ENCODE results near the gene MED26.
A peak's percentile ranks its signal among the peaks of the same experiment; 100 is the strongest.
"Not testable (repeated sequence)": the region's sequence is repeated elsewhere in the genome, so short reads cannot be mapped to it uniquely, and the experiment has no call there.

The MED26 gene, protein sequence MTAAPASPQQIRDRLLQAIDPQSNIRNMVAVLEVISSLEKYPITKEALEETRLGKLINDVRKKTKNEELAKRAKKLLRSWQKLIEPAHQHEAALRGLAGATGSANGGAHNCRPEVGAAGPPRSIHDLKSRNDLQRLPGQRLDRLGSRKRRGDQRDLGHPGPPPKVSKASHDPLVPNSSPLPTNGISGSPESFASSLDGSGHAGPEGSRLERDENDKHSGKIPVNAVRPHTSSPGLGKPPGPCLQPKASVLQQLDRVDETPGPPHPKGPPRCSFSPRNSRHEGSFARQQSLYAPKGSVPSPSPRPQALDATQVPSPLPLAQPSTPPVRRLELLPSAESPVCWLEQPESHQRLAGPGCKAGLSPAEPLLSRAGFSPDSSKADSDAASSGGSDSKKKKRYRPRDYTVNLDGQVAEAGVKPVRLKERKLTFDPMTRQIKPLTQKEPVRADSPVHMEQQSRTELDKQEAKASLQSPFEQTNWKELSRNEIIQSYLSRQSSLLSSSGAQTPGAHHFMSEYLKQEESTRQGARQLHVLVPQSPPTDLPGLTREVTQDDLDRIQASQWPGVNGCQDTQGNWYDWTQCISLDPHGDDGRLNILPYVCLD

DNA sequence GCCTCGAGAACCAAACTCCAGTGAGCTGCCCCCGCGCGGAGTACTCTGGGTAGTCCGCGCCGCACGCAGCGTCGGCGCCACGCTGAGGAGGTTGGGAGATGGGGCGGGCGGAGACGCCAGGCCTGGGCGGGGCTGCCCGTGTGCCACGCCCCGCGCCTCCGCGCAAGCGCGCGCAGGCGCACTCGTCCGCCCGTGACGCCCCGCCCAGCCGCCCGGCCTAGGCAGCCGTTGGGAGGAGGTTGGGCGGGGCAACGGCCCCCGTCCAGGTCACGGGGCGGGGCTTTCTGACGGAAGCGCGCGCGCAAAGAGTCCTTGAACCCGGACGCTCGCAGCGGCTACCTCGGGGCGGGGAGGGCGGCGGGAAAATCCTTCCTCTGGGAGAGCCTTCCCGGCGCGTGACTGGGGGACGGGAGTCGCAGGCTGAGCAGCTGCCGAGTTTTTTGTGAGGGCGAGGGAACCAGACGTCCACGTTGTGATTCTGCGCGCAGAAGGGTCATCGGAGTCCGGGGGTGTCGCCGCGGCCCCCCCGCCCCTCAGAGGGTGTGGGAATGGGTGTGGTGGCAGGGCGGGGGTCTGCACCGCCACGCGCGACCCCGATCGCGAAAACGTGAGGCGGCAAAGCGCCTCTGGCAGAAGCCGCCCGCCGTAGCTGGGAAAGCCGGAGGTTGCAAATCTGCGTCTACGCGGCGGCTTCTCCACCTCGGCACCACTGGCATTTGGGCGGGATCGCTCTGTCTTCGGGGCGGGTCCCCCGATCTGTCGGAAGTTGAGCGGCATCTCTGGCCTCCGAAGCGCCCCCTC is at the start of gene MED26:
Gene MED26 (minus strand): TSS at position 22 of the 801 bp plus-strand sequence. CDS start 261 bp downstream, outside the sequence.
- peak; percentile 94 for DNase-seq (ENCODE audit: low spot score)

DNA sequence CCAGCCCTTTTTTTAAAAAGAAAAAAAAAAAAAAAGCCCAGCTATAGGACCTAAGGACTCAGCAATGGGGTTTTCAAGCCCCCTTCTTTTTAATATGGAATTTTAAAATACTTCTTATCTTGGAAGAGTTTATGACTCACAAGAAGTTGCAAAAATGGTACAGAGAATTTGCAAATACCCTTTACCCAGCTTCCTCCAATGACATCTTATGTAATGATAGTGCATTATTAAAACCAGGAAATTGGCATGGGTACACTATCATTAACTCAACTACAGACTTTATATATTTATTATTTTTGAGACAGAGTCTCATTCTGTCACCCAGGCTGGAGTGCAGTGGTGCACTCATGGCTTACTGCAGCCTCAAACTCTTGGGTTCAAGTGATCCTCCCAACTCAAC is 49.1 kb upstream of the MED26 start:
- no peak for DNase-seq (ENCODE audit: low spot score)

DNA sequence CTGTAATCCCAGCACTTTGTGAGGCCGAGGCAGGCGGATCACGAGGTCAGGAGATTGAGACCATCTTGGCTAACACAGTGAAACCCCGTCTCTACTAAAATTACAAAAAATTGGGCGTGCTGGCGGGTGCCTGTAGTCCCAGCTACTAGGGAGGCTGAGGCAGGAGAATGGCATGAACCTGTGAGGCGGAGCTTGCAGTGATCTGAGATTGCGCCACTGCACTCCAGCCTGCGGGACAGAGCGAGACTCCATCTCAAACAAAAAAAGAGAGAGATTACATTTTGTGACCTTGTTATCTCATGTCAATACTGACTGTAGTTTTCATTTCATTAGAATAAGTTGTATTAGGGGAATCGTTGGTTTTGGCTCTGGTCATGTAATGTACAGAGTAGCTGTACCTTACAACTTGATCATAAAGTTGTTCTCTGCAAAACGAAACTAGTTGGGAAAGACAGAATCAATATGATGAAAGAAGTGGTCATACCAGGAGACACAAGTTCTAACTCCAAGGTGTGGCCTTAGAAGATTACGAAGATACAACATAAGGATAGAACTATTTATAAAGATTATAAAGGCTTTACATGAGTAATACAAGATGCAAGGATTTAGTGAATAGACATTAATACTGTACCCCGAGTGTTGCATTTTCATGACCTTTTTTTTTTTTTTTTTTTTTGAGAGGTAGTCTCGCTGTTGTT is 48.2 kb upstream of the MED26 start:
- no peak for DNase-seq (ENCODE audit: low spot score)

DNA sequence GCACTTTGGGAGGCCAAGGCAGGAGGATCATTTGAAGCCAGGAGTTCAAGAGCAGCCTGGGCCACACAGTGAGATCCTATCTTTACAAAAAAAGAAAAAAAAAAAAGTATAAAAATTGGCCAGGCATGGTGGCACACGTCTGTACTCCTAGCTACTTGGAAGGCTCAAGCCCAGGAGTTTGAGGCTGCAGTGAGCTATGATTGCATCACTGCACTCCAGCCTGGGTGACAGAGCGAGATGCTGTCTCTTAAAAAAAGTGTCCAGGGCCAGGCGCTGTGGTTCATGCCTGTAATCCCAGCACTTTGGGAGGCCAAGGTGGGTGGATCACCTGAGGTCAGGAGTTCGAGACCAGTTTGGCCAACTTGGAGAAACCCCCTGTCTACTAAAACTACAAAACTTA is 45.8 kb upstream of the MED26 start:
- not testable (repeated sequence) for DNase-seq (ENCODE audit: low spot score)

DNA sequence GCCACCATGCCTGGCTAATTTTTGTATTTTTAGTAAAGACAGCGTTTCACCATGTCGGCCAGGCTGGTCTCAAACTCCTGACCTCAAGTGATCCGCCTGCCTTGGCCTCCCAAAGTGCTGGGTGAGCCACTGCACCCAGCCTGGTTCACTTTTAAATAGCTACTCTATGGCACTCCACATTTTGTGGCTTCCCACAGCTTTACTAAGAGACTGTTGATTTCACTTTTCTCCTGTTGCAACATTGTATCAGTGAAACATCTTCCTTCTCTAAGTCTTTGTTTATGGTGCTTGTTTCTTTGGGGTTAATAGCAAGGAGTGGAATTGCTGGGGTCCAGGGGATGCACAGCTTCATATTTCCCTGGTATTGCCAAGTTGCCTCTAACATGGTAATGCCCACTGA is 45.2 kb upstream of the MED26 start:
- DNase-seq (ENCODE audit: low spot score) = no peak

DNA sequence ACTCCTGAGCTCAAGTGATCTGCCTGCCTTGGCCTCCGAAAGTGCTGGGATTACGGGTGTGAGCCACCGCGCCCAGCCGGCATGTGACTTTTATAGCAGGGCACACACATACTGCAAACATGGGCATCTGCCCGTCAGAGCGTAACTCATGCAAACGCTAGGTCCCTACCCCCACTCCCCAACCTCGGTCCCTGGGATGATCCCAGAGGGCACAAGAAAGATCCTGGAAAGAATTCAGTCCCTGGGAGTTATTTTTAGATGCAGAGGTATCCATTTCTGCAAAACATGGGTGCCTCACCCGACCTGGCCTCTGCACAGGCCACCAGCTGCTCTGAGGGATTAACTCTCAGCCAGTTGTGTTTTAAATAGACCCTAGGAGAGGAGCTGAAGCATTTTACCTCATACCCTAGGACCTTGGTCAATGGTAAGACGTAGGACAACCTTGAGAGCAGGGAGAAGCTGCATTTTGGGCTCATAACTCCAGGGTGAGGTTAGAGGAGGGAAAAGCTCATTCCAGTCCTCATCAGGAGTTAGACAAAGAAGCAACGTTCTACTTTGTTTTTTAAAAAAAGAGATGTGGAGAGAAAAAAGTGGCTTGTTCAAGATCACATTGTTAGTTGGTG is 43.8 kb upstream of the MED26 start:
- DNase-seq (ENCODE audit: low spot score) = no peak

DNA sequence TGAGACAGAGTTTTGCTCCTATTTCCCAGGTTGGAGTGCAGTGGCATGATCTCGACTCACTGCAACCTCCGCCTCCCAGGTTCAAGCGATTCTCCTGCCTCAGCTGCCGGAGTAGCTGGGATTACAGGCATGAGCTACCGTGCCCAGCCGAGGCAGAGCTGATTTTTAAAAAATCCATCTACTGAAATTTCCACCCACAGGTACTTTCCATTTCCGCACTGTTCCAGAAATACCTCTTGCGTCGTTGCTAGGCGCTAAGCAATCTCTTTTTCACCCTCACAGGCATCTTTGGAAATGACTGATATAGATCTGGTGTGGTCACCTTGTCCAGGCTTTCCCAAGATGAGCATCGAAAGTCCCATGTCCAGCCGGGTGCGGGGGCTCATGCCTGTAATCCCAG is 42.3 kb upstream of the MED26 start:
- no peak for DNase-seq (ENCODE audit: low spot score)

DNA sequence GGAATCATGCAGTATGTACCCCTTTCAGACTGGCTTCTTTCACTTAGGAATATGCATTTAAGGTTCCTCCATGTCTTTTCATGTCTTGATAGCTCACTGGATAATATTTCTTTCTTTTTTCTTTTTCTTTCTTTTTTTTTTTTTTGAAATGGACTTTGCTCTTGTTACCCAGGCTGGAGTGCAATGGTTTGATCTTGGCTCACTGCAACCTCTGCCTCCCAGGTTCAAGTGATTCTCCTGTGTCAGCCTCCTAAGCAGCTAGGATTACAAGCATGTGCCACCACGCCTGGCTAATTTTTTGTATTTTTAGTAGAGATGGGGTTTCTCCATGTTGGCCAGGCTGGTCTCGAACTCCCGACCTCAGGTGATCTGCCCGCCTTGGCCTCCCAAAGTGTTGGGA is 40.7 kb upstream of the MED26 start:
- not testable (repeated sequence) for DNase-seq (ENCODE audit: low spot score)

DNA sequence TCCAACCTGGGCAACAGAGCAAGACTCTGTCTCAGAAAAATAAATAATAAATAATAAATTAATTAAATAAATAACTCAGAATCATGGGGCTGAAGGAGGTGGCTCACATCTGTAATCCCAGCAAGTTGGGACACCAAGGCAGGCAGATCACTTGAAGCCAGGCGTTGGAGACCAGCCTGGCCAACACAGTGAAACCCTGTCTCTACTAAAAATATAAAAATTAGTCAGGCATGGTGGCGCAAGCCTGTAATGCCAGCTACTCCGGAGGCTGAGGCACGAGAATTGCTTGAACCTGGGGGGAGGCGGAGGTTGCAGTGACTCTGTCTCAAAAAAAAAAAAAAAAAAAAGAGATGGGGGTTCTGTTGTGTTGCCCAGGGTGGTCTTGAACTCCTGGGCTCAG is 40.2 kb upstream of the MED26 start:
- DNase-seq (ENCODE audit: low spot score) = no peak

DNA sequence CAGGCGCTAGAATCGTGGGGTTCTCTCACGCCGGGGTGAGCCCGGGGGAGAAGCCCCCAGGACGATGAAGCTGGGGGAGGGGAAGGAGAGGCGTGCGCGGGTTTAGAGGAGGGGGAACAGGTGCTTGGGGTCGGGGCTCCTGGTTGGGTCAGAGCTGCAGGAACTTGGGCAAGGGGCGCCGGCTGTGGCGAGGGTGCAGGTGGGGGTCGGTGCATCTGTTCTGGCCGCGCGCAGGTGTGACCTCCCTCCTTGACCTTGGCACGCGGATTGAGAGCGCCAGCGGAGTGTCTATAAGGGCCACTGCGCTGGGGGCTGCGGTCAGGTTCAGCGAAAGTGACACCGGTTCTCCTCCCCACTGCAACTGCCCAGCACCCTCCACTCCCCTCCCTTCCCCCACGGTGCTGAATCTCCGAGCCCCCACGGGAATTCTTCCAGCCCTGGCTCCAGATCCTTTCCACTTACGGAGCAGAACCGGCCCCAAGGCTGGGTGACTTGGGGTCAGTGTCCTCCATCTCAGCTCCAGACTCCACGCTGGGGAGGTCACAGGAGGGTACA is 33.6 kb upstream of the MED26 start:
- DNase-seq (ENCODE audit: low spot score) = peak; percentile 81

DNA sequence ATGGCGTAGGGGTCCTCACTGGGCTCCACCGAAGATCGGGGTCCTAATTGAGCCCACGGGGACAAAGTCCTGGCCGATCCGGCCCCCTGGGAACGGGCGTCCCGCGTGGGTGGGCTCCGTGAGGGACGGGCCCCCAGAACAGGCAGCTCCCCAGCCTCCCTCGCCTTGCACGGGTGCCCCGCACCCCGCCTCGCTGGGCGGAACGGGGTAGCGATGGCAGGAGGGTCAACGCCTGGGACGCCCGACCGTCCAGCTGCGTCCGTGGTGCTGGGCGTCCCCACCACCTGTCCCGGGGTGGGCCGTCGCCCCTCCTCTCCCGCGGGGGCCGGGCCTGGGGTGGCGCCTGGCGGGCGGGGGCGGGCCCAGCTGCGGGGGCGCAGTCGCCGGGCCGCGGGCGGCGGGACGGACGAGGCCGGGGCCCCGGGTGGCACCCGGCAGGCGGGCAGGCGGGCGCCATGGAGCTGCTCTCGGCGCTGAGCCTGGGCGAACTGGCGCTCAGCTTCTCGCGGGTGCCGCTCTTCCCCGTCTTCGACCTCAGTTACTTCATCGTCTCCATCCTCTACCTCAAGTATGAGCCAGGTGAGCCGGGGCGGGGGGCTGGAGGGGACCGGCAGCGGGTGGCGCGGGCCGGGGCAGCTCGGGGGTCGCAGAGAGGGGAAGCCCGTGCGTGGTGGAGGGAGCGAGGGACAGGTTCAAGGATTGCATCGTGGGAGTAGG is 32.9 kb upstream of the MED26 start, which contains the start of gene TMEM38A:
Gene TMEM38A (plus strand): TSS at position 377 of the 717 bp plus-strand sequence. CDS start 79 bp downstream, at position 456.
- peak; percentile 62 for DNase-seq (ENCODE audit: low spot score)

DNA sequence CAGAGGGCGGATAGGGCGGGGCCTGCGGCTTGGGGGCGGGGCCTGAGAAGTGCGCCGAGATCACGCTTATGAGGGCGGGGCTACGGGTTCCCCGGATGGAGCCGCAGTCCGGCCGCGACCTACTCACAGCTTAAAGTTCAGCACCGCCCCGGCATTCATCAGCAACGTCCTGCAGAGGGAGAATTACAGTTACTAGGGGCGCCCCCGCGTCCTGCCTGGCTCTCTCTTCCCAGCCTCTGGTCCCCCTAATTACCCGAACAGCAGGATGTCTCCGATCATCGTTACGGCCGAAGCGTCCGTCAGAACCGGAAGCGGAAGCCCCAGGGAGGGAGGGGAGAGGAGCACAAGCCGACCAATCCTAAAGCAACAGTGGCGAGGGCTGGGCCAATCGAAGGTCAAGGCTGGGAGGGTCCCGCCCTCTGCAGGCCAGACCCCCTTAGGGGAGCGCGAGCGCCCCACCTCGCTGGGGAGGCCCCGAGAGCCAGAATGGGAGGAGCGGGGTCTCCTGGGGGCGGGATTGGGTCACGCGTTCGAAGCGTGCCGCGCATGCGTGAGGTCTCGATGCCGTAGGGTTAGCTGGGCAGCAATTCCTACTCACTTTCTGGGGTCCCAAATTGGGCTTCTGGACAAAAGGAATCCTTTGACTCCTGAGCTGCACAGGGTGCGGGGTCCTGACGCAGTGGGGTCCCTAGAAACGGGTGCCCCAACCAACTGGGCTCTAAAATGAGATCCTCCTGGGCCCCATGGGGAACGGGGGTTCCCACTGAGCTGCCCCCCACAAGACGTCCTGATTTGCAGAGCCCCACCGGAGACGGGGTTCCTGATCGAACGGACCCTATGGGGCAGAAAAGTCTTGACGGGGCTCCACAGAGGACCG is 32.1 kb upstream of the MED26 start, which contains the start of gene SMIM7:
Gene SMIM7 (minus strand): TSS at position 313 of the 877 bp plus-strand sequence. CDS start 34 bp downstream, at position 279.
- DNase-seq (ENCODE audit: low spot score) = peak; percentile 99

DNA sequence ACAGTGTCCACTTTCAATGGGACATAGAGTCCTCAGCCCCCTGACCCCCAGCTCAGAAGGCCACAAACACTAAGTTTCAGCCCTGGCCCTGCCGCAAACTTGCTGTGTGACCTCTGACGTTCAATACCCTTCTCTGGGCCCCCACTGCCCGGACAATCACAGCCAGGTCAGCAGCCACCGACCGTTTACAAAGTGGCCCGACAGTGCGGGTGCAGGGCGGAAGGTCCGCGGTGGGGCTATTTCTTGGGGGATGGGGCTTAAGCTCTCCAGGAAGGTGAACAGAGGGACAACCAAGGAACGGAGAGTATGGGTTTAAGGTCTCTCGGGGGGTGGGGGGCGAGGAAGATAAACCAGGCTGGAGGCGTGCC is 31.4 kb upstream of the MED26 start:
- DNase-seq (ENCODE audit: low spot score) = no peak

DNA sequence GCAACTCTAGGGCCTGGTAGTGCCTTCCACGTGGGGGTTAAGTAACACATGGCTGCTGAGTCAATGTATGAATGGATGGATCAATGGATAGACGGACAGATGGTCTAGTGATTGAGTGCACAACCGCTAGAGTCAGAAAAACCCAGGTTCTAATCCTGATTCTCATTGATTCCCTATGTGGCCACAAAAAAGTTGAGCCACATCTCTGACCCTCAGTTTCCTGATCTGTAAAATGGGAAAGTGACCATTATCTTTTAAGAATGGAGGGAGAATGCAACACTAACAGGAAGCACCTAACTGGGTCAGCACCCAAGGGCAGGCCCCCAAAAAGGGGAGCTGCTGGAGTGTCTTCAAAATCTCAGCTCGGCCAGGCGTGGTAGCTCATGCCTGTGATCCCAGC is 29.4 kb upstream of the MED26 start:
- no peak for DNase-seq (ENCODE audit: low spot score)

DNA sequence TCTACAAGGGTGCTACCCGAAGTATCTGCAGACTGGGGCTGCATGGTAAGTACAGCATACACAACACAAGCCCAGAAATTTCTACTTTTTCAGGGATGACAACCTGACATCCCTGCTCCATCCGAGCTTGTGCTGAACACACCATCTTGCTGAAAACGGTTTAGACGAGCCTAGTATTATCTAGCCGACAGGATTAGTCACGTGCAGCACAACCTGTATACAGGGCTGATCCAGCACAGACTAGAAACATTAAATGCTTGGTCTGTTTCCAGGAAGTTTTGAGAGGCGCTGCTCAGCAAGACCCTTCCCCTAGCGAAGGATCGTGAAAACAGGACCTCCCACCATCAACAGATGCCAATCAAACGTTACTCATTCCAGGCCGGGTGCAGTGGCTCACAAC is 27.7 kb upstream of the MED26 start:
- DNase-seq (ENCODE audit: low spot score) = no peak

DNA sequence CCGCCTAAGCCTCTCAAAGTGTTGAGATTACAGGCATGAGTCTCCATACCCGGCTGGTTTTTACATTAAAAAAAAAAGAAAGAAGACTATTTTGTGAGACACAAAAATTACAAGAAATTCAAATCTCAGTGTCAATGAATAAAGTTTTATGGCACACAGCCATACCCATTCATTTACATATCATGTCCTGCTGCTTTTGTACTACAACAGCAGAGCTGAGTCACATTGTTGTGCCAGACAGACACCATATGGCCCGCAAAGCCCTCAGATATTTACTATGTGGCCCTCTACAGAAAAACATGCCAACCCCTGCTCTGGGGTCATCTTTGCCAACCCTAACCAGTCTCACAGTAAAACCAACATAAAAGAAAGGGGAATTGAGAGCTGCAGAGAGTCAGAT is 26.6 kb upstream of the MED26 start:
- no peak for DNase-seq (ENCODE audit: low spot score)

DNA sequence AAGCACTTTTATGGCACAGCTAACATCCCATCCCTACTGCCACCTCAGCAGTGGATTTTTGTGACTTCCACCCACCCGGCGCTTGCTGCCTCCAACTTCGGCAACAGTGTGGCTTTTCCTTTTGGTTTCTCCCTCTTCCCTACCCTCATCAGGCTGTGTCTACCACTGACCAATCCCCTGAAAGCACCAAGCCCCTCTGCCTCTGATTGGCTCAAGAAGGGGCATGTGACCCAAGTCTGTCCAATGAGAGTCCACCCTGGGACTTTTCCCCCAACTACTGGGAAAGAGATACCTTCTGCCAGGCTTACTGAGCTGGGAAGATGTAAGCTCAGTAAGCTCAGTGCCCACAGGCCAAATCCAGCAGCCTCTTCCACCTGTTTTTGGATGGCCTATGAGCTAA is 26.1 kb upstream of the MED26 start:
- peak; percentile 36 for DNase-seq (ENCODE audit: low spot score)

DNA sequence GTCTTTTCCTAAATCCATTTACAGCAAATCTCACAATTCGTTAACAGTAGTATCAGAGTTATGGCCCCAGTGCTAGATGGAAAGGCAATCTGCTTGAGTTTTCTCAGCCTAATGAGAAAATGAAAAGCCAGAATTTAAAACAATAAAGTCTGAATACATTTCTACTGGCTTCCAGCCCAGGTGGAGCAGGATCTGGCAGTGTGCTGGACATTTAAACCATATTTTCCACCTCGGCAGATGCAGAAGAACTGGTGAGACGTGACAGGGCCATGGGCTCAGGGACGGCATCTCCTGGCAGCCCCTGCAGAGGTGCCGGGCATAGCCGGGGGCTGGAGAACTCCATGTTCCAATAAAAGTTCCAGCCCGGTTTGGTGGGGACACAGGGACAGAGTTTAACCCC is 24.9 kb upstream of the MED26 start:
- DNase-seq (ENCODE audit: low spot score) = no peak

DNA sequence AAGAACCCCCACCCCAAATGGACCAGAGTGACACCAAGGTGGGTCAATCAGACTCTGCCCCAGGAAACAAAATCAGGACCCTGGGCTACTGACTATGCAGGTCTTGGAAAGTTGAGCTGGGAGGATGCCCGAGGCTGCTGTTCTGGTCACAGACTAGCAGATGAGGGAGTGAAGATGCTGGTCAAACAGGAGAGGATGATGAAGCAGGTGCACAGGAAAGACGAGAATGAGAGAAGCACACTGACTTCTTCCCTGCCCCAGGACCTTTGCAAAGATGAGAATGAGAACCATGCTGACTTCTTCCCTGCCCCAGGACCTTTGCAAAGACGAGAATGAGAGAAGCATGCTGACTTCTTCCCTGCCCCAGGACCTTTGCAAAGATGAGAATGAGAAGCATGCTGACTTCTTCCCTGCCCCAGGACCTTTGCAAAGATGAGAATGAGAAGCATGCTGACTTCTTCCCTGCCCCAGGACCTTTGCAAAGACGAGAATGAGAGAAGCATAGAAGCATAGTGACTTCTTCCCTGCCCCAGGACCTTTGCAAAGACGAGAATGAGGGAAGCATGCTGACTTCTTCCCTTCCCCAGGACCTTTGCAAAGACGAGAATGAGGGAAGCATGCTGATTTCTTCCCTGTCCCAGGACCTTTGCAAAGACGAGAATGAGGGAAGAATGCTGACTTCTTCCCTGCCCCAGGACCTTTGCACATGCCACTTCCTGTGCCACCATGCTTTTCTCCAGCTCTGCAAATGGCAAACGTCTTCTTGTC is 23.6 kb upstream of the MED26 start:
- DNase-seq (ENCODE audit: low spot score) = not testable (repeated sequence)
